Measurements from ENCODE around the gene UGT1A9.

GRCh38 chr2:233746475-233747282 is 75.0 kb downstream of the UGT1A9 start:
- TF ChIP-seq CTCF (IDR thresholded peaks at IDR 0.05) (no peak), EZH2 (IDR thresholded peaks at IDR 0.05) (no peak), EZH2phosphoT487 (IDR thresholded peaks at IDR 0.05) (no peak)
